CD4-positive, alpha-beta T cell treated with Interferon alpha-2 for 1 hour (primary cell): ENCODE measurements around the gene EZH2.

Experiments used
- DNase-seq, 2 donors: peaks; one replicate each; pipeline ENCODE4 v3.0.0-alpha.2; 2020 to 2022

Gene EZH2

DNA sequence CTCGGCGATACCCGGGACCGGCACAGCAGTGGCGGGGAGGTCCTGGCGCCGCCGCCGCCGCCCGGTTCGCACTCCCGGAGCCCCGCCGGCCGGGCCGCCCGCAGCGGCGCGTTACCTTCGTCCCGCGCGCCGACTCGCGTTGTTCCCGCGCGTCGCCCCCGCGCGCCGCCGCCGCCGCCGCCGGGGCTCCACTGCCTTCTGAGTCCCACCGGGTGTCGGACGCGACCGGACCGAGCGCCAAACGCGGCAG lies at the start of gene EZH2:
EZH2 (minus strand) TSS at position 243 of the 250 bp plus-strand sequence. CDS start 36,993 bp downstream, outside the sequence.
- no peak for DNase-seq

DNA sequence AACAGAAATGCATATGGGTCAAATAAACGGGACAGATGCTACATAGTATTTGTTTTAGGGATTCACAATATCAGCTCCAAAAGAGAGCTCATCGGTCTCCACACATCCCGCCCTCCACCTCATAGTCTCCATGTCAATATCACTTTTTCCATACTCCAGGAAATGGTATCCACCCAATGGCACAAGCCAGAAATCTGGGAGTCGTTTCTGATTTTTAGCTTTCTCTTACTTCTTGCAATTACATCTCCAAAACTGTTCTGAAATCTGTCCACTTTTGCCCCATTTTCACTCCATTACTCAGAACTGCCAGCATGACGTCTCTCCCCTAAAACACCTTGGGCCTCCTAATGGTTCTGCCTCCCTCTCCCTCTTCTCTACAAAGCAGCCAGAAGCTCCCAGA lies 47.4 kb upstream of the EZH2 start:
- DNase-seq = no peak

DNA sequence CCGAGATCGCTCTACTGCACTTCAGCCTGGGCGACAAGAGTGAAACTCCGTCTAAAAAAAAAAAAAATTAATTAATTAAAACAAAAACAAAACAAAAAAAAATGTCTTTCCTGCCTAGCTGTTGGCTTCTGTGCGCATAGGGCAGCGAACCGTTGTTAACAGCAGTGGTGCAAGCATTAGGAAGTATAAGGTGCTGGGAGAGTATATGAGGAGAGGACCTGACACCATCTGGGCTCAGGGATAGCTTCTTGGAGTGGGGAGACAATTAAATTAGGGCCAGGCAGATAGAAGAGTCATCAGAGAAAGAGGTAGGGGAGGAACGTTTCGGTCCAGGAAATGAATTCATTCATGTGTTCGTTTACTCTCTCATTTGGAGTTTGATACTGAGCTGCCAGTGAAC lies 46.2 kb upstream of the EZH2 start:
- no peak for DNase-seq

- DNase-seq = no peak
Observed at GRCh38 chr7:148929176-148929575, 45.1 kb upstream of the EZH2 start.

DNA sequence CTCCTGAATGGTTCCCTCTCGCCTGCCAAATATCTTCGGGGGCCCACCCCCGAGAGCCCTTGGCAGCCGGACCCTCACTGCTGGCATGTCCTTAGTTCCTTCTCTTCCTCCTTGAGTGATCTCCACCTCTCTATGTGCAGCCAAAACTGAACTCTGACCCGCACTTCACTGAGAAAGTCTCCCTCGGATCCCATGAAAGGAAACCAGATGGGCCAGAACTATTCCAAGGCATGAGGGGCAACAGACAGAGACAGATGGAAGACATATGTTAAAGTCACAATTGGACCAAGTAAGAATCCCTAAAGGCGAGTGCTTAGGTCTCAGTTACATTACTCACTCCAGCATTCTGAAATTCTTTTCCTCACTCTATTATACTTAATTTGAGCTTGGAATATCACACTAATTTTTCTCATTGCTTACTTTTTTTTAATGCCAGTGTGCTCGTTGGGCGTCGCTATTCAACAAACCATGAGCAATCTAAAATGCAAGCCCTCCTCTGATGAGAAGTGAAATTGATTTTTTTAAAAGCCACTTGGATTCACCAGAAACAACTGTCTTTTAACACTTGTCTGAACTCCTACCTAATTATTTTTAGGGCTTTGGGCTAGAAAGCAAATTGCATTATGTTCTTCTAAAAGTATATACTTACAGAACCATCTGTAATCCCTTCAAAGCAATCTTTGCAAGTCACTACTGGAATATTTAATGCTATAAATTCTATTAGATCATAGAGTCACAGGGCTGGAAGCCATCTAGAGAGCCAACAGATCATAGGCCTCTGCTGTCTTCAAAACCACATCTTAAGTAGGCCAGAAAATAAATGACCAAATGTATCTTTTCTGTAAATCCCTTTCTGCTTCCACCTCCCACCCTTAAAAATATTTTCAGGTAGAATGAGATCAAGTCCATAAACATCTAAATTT lies 43.3 kb upstream of the EZH2 start:
- no peak for DNase-seq

GRCh38 chr7:148925836-148926235 lies 41.7 kb upstream of the EZH2 start:
- no peak for DNase-seq

DNA sequence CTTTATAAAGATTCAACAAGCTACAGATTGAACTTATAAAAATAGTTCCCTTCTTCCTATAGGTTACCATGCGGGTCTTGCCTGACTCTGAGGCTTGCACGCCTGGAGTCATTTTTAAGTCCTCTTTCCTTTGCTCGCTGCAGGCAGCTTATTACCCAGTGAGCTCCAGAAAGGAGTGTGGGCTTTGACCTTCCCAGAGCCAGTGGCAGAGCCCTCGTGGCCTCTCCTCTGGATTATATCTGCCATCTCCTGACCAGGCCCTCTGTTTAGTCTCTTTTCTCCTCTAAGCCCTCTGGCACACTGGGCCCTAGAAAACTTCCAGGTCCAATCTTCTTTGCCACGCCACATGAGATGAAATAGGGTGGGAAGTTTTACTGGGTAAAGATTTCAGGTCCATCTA lies 39.9 kb upstream of the EZH2 start:
- no peak for DNase-seq

DNA sequence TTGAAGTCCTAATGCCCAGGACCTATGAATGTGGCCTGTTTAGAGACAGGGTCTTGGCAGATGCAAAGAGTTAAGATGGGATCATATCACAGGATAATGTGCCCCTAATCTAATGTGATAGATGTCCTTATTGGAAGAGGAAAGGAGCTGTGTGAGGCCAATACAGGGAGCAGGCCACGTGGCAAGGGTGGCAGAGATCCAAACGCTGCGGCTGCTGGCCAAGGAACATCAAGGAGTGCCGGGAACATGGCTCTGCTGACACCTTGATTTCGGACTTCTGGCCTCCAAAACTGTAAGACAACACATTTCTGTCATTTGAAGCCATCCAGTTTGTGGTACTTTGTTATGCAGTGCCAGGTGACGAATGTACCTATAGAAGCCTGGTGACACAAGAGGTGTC lies 37.7 kb upstream of the EZH2 start:
- no peak for DNase-seq

DNA sequence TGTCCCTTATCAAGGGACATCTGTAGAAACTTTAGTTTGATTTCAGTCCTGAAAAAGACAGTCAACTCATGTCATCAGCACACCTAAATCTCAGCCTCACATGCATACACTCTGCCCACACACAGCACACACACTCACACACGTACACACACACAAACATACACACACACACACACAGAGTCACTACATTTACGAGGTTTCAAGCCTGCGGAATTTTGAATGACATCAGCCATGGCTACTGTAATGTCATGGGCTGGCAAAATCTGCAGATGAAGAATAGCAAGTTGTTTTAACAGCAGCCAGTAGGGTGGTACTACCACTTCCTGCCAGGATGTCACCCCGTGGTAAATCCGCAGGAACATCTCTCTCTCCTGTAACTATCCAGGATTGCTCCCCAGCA lies 37.1 kb upstream of the EZH2 start:
- no peak for DNase-seq

- DNase-seq = no peak
Observed at GRCh38 chr7:148919859-148920258, 35.8 kb upstream of the EZH2 start.

DNA sequence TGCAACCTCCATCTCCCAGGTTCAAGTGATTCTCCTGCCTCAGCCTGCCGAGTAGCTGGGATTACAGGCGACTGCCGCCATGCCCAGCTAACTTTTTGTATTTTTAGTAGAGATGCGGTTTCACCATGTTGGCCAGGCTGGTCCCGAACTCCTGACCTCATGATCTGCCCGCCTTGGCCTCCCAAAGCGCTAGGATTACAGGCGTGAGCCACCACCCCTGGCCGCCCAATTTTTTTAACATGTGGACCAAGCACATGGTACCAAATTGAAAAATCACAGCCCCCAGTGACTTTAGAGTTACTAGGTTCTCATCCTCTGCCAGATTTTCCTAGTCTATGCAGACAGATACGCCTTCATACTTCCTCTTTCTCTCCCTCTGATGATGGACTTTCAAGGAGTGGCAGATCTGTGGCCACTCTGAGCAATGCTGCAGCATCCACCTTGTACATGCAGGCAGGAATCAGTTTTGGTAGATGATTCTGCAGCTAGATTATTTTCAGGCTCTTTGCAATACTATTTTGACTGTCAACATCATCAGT lies 34.0 kb upstream of the EZH2 start:
- DNase-seq = no peak

GRCh38 chr7:148916186-148916585 lies 32.1 kb upstream of the EZH2 start:
- DNase-seq = no peak

DNA sequence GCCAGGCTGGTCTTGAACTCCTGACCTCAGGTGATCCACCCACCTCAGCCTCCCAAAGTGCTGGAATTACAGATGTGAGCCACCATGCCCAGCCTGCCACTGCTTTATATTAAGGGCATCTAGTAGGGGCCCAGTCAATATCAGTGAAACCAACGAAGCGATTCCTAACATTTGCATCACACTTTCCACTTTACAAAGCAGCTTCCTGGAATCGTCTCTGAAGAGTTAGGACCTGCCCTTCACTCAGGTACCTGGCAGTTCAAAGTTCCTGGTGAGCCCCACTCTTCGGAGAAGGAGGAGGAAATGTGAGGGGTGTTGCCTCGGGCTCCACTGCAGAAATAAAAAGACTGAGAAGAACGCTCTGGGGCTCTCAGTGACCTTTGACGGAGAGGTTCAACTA lies 31.1 kb upstream of the EZH2 start:
- DNase-seq = peak; percentile 3 to 42

DNA sequence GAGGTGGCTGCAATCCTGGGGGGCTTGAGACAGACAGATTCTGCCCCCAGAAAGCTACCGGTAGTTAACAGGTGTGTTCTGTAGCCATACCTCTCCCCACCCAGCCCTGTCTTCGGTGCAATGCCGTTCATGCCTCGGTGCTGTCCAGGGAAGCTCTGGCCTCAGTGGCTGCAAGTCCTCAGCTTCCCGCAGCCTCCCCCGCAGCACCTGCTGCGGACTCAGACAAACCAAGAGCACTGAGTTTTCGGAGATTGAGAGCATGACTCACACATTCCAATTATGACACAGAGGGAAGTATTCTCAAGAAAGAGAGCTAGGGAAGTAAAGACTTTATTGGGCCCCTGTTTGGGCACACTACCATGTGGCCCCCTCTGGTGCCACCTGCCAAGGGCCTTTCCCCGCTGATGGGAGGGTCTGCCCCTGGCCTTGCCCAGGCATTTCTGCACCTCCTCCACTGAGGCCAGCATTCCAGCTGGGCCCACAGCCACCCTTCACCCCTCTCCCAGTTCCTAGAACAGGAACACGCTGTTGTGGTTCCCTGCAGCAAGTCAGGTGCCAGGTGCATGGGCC lies 30.2 kb upstream of the EZH2 start:
- no peak for DNase-seq

DNA sequence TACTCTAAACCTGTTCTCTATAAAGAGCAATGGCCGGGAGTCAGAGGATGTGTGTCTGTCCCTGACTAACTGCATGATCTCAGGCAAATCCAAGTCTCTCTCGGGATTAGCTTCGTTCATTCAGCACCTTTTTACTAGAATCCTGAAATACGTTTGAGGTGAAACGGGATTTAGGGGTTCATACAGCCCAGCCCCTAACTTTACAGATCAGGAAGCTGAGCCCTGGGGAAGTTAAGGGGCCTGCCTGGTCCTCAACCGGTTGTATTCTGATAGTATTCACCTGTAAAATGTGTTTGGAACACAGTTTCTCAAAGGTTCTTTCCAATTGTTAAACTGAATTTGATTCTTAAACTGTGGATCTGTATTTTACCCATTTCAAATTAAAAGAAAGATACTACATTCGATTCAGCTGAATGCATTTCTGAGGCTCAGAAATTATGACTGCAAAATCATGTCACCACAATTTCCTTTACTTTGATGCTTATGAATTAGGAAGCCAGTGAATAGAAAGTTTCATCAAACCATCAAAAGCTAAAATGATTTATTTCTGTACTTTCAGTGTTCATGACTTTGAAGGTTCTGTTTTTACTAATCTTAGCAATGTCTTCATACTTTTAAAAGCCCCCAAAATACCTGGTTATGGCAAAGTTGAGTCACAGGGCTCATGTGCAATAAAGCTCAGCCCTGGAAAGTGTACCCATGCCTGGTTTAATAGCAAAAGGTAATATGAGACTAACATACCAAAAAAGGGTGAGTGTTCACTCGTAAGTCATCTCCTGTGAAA lies 28.9 kb upstream of the EZH2 start:
- DNase-seq = peak in 1 of 2 donors; percentile 49

- DNase-seq = no peak
Observed at GRCh38 chr7:148912151-148912550, 28.1 kb upstream of the EZH2 start.

GRCh38 chr7:148911626-148912025 lies 27.5 kb upstream of the EZH2 start:
- DNase-seq = no peak

DNA sequence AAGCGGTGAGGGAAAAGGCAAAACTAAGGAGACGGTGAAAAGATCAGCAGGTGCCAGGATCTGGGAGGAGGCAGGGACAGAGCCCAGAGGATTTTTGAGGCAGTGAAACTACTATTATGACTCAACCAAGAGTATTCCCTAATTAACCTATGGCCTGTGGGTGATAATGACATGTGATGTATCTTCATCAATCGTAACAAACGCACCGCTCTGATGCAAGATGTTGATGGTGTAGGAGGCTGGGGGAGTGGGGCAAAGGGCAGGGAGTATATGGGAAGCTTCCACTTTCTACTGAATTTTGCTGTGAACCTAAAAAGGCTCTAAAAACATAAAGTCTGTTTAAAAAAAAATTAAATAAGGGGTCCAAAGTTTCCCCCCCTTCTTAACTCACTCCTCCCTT lies 25.5 kb upstream of the EZH2 start:
- no peak for DNase-seq

DNA sequence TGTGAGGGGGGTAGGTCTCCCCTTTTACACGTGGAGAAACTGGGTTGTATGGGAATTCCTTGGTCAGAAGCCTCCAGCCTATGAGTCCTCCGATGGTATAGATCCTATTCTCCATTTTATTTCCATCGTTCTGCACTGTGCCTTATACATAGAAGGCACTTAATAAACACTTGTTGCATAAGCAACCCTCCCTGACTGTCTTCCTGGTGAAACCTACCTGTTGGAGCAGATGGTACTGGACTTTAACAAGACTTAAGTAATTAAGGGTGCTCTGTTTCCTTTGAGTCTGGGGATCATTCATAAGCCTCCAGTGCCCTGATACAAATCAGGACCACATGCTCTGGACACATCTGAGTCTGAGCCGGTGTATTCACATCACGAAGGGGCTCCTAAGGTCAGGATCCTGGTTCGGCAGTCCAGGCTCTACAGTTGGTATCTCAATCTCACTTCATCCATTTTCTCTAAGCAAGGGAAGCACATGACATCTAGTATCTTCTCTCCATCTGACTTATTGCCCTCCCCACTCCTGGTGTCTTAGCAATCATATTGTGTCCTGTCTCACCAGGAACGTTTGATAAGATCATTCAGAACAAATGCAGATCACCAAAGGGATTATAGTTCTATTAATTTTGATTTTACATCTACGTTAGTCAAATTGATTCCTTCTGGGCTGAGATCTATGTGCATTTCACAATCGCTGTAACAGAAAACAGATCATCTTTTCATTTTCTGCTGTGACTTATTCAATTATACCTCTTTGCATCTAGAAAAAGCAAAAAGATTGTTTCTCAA lies 22.8 kb upstream of the EZH2 start:
- DNase-seq = no peak

- no peak for DNase-seq
Observed at GRCh38 chr7:148905093-148905666, 21.1 kb upstream of the EZH2 start.

- no peak for DNase-seq
Observed at GRCh38 chr7:148903504-148903903, 19.4 kb upstream of the EZH2 start.

GRCh38 chr7:148901178-148901577 lies 17.1 kb upstream of the EZH2 start:
- no peak for DNase-seq
